ENCODE results near the gene PDCD1.

PDCD1 gene

DNA sequence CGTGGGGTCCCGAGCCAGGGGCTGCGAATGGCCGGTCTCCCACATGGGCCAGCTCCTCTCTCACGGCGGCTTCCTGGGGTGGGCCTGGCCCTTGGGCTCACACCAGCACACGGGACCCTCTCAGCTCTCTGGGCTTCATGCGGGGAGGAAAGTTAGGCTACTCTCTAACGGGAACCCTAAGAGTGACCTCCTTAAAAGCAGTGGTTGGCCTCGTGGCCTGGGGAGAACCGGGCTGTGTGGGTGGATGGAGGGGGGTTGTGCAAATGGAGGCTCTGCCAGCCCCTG lies 36.7 kb upstream of the PDCD1 start:
- no peak for DNase-seq

- DNase-seq, result no peak
Measured at GRCh38 chr2:241894681-241895426, 36.2 kb upstream of the PDCD1 start.

- DNase-seq, result no peak
Measured at GRCh38 chr2:241894056-241894641, 35.5 kb upstream of the PDCD1 start.

- no peak for DNase-seq
Measured at GRCh38 chr2:241893265-241893664, 34.6 kb upstream of the PDCD1 start.

DNA sequence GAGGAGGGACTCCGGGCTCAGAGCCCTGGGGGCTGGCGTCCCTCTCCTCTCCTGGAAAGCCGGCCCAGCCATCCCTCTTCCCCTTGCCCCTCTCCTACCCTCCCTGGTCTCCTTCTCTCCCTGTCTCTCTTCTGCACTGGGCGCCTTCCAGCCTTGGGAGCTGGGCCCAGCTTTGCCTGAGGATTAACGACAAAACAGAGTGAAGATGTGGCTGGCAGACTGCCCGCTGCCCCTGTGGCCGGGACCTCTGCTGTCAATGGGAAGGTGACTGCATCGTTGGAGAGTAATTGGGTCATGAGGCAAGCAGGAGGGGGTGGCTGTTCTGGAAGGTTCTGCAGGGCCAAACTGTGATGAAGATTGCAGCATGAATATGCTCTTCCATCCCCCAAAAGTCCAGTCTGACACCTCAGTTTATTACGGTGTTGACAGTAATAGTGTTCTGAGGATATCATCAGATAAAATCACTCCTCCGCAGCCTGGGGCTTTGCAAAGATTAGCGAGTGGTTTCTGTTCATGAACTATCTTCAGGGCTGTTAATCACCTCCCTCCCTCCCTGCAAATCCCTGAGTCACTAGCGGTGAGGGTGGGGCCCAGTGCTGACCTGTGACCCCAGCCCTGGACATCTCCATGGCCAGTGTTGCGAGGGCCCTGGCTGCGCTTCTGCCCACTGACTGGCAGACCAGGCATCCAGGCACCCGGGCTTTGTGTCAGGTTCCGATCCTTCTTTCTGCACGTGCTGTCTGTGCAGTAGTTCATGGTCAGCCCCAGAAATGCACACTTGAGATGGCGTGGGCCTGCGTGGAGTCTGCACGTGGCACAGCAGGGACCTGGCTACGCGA lies 33.8 kb upstream of the PDCD1 start:
- DNase-seq, result no peak

- DNase-seq, result no peak
Measured at GRCh38 chr2:241891988-241892298, 33.2 kb upstream of the PDCD1 start.

- no peak for DNase-seq
Measured at GRCh38 chr2:241891315-241891987, 32.8 kb upstream of the PDCD1 start.

- no peak for DNase-seq
Measured at GRCh38 chr2:241890524-241891235, 32.0 kb upstream of the PDCD1 start.

DNA sequence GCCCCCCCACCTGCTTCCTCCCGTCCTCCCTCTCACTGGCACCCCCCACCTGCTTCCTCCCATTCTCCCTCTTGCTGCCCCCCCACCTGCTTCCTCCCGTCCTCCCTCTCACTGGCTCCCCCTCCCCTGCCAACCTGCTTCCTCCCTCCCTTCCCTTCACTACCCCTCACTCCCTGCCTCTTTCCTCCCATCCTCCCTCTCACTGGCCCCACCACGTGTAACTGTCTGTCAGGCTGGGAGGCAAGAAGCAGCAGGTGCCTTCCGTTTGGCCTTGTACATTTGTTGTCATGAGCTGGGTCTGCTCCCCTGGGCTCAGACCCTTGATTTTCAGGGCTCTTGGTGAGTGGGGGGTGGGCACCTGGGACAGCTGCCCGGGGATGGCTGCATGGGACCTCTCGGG lies 29.9 kb upstream of the PDCD1 start:
- no peak for DNase-seq

DNA sequence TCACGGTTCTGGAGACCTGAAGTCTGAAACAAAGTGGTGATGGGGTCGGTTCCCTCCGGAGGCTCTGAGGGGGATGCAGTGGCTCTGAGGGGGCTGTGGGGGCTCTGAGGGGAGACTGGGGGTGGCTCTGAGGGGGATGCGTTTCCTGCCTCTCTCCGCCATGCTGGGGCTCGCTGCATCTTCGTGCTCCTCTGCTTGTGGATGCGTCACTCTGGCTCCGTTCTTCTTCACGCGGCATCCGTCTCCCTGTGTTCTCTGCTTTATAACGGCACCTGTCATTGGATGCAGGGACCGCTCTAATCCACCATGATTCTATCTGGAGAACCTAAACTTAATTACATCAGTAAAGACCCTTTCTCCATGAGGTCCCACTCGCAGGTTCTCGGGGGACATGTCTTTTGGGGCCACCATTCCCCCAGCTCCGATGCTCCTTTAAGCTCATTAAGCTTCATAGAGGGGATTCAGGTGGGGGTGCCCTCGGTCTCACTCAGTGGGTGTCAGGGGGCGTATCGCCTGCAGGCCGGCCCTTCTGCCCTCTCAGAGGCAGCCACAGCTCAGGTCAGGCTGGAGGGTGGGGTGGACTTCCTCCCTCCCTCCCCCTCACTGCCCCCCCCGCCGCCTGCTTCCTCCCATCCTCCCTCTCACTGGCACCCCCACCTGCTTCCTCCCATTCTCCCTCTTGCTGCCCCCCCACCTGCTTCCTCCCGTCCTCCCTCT lies 29.3 kb upstream of the PDCD1 start:
- no peak for DNase-seq

GRCh38 chr2:241886840-241887447 lies 28.2 kb upstream of the PDCD1 start:
- DNase-seq, result no peak

DNA sequence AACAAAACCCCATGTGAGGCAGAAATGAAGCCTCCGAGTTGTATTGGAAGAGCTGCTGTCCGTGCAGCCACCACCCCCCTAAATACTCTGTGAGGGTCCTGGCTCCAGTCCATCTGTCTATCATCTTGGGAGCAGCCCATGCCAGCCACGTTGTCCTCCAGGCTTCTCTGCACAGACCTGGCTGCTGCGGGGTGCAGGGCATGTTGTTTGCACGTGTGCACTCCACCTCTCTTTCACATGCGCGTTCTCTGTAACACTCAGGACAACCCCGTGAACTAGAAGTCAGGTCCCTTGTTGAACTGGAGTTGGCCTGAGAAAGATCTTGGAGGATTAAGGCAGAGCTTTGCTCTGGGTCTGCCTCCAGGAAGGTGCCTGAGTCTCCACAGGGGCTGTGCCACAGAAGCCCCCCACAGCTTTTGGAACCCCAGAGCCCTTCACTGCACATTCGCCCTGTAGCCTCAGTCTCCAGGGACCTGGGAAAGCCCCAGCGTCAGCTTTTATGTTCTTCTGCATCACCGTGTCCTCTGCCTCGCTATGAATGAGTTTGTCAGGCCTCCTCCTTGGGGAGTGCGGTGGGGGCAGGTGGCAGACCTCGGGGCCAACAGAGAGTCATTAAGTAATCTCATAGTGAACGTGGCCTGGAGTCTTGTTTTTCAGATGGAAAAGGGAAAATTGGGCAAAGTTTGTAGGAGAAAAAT lies 27.4 kb upstream of the PDCD1 start:
- DNase-seq, result no peak

- no peak for DNase-seq
Measured at GRCh38 chr2:241885291-241885945, 26.7 kb upstream of the PDCD1 start.

- DNase-seq, result no peak
Measured at GRCh38 chr2:241884951-241885290, 26.2 kb upstream of the PDCD1 start.

GRCh38 chr2:241882091-241882625 lies 23.5 kb upstream of the PDCD1 start:
- DNase-seq, result no peak

DNA sequence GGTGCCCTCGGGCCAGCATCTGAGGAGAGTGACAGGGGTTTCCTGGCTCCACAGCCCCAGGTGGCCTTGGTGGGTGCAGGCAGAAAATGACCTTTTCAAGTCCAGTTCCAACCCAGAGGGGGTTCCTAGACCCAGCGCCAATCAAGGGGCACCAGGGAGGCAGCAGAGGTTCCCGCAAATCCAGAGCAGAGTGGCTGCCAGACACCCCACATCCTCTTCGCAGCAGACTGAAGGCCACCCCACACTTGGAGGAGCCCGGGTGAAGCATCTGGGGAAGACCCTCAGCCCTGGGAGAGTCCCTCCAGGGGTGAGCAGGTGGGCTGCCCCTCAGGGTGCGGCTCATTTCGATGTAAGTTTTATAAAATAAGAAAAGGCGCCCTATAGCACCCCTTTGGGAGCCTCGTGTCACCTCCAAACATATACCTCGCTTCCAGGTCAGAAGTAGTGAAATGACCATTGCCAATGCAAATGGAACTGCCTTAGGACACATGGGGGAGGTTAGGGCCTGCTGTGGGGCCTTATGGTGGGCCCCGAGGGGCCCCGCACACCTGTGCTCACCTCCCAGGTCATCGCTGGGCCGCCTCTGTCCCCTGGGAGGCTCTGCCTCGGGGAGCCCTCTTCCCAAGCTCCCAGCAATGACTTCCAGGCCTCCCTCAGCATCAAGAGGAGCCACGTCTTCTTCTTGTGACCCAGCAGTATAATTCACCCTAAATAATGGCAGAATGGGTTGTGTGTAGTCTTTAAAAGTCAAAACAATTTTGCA lies 21.8 kb upstream of the PDCD1 start:
- no peak for DNase-seq

DNA sequence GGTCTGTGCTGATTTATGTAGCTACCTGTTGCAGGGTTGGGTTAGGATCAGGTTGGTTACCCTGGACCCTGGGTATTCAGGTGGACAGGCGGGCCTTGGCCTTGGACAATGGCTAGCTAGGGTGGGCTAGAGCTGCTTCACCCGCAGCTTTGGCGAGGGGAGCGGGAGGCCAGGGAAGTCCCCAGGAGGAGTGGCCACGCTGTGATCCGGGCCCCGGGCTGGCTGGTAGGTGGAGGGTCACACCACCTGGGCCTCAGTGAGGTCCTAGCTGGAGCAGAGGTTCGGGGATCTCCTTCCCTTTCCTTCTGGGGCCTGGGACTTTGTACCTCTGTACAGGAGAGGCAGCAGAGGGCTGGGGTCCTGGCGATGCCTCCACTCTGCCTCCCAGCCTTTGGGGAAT lies 20.6 kb upstream of the PDCD1 start:
- DNase-seq, result no peak

DNA sequence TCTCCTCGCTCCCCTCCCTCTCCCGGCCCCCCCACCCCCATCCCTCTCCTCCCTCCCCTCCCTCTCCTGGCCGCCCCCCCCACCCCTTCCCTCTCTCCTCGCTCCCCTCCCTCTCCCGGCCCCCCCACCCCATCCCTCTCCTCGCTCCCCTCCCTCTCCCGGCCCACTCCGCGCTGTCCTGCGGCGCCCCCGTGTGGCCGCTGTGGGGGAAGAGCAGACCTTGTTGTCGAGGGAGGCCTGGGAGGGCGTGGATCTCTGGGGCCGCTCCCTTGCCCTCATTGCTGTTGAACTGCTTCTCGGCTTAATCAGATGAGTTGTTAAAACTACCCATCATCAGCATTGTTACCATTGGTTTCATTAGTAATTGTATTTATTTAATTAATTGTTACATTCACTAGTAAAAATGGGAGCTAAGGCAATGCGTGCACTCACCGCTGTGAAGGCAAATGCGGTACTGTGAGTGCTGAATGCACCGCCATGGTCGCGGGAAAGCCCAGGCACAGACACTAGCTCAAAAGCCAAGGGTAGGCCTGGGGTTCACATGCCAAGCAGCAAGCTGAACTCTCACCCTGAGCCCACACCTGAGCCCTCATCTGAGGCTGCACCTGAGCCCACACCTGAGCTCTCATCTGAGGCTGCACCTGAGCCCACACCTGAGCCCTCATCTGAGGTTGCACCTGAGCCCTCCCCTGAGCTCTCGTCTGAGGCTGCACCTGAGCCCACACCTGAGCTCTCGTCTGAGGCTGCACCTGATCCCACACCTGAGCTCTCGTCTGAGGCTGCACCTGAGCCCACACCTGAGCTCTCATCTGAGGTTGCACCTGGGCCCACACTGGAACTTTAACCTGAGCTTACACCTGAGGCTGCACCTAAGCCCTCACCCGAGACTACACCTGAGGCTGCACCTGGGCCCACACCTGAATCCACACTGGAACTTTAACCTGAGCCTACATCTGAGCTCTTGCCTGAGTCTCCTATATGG lies 19.6 kb upstream of the PDCD1 start:
- DNase-seq, result no peak

All from DMS 273 treated with DMSO at 0.1 percent for 48 hours (cell line).